ENCODE measurements around the gene AFMID.
A peak's percentile ranks its signal among the peaks of the same experiment; 100 is the strongest.
"Not testable (repeated sequence)": the region's sequence is repeated elsewhere in the genome, so short reads cannot be mapped to it uniquely, and the experiment has no call there.

AFMID gene

GRCh38 chr17:78154903-78155811, 32.0 kb upstream of the AFMID start:
- no peak for DNase-seq (ENCODE audit: low read depth)

GRCh38 chr17:78159575-78160158, 27.5 kb upstream of the AFMID start:
- no peak for DNase-seq (ENCODE audit: low read depth)

DNA sequence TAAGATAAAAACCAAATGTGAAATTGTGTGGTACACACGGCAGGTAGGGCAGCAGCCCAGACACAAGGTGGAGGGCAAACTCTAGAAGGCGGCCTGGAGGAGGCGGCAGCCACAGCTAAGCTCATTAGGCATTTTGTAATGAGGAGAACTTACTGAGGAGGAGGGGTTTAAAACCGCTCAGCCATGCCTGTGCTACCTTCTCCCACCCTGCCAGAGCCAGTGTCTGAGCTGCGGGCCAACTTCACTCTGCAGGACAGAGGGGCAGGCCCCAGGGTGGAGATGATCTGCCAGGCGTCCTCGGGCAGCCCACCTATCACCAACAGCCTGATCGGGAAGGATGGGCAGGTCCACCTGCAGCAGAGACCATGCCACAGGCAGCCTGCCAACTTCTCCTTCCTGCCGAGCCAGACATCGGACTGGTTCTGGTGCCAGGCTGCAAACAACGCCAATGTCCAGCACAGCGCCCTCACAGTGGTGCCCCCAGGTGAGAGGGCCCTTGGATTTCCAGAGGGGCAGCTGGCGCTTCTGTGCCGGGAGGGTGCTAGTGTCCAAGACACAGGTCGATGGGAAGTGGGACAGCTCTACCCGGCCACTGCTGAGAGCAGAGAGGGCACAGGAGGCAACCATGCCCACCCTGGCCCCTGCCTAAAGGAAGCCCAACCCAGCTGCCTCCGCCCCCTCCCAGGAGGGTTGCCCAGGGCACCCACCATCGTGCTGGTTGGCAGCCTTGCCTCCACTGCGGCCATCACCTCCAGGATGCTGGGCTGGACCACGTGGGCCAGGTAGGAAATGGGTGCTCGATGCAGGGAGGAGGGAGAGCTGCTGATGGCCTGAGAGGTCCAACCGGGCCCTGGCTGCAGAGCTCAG, 23.0 kb upstream of the AFMID start:
- no peak for DNase-seq (ENCODE audit: low read depth)

DNA sequence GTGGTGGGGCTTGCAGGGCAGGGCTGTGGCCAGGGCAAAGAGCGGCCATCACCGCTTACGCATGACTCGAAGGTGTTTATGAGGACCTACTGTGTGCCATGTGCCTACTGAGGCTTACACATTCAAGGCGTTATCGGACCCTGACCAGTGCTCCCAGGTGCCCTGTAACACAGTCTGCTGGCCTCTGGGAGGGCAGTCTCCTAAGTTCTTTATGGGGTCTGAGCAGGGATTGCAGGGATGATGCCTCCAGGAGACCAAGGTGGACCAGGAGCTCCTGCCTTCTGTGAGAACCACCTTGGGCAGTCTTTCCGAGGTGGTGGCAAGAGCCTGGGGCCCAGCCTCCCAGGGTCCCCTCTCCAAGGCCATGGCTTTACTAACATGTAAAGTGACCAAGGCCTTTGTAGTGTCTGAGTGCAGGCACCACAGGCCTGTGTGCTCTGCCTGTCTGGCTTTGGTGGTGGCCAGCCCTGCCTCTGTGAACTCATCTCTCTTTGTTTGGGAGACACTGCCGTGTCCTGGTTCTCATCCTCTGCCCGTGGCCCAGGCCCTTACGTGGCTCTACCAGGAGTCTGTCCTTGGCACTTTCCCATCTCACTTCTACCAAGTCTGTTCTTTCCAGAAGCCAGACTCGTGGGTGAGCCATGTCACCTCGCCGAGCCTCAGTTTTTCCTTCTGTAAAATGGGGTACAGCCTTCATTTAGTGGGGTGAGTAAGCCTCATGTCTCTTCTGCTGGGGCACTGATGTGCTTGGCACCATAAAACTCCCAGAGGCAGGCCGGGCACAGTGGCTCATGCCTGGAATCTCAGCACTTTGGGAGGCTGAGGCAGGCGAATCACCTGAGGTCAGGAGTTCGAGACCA, 22.2 kb upstream of the AFMID start:
- no peak for DNase-seq (ENCODE audit: low read depth)

- DNase-seq (ENCODE audit: low read depth): no peak
Observed at GRCh38 chr17:78166416-78166815, 20.7 kb upstream of the AFMID start.

DNA sequence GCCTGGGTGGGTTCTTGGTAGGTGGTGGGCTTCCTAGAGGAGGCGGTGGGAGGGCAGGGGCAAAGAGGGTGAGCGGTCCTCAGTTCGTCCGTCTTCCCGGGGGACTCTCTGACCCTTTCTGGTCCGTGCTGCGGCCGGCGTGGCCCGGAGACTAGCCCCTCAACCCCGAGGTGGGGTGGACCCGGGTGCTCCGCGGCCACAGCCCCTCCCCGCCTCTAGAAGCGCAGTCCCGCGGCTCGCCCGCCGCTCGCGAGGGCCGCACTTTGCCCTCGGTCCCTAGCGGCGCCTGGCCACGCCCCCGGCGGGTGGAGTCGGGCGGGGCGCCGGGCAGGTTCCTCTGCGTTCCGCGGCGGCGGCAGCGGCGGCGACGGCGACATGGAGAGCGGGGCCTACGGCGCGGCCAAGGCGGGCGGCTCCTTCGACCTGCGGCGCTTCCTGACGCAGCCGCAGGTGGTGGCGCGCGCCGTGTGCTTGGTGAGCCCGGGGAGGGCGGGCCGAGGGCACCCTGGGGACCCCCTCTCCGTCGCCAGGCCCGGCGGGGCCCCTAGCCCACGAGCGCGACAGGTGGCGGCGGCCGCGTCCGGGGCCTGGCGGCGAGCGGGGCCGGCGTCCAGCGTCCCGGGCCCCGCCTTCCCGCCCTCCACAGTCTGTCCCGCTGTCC, 18.8 kb upstream of the AFMID start, which contains the start of gene SYNGR2:
Gene SYNGR2, plus strand, starts transcription at position 340 of the 661 bp plus-strand sequence. Its CDS starts 36 bp downstream, at position 376.
- peak; percentile 75 for DNase-seq (ENCODE audit: low read depth)

DNA sequence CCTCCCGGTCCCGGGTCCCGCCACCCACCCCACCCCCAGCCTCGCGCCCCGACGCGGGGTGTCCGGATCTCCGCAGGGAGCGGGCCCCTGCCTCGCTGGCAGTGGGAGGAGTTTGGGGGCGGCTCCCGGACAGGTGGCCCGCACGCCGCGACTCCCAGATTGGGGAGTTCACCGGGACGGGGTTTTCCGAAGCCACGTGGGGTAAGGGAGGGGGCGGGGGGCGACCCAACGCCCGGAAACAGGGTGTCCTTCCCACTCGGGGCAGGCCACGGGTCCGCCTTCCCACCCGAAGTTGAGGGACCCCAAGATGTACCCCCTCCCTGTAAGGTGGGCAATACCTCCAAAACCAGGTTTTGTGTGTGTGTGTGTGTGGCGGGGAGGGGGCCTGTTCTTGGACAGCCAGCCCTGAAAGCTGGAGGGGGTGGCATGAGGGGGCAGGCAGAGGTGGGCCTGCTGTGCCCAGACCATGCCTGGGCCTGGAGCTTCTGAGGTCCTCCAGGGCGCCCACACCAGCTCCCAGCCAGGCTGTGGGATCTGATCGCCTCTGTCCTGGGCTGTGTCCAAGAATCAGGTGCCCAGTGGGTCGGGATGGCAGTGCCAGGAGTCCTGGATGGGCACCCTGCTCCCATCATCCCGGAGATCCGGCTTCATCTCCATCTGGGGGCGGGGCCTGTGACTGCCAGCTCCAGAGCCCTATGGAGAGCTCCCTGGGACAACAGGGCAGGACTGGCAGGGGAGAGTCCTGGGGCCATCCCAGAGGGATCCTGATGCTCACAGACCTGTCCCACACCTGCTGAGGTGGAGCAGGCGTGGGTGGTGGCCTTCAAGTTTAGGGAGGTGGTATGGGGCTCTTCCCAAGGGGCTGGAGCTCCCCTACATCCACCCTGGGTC, 18.0 kb upstream of the AFMID start:
- DNase-seq (ENCODE audit: low read depth): no peak

DNA sequence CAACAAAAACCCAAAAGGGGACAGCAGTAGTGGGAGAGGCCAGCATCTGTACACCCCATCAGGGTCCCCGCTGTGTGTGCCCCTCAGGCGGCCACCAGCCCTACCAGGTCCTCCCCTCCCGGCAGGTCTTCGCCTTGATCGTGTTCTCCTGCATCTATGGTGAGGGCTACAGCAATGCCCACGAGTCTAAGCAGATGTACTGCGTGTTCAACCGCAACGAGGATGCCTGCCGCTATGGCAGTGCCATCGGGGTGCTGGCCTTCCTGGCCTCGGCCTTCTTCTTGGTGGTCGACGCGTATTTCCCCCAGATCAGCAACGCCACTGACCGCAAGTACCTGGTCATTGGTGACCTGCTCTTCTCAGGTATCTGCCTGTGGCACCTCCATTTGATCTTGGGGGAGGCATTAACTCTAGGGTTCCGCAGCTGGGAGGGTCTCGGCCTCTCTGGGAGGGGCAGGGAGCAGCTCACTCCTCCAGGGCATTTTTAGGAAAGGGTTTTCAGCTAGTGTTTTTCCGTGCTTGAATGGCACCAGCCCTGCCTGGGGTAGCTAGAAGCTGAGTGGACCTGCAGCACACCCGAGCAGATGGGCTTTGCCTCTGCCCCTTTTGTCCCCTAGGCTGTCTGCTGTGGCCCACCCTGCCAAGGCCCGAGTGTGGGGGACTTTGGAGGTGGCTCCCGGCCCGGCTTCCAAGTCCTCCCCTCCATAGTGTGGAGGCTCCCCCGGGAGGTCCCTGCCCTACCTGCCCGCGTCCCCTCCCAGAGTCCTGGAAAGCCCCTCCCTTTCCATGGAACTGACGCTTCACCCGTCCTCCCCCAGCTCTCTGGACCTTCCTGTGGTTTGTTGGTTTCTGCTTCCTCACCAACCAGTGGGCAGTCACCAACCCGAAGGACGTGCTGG, 16.2 kb upstream of the AFMID start:
- DNase-seq (ENCODE audit: low read depth): no peak

DNA sequence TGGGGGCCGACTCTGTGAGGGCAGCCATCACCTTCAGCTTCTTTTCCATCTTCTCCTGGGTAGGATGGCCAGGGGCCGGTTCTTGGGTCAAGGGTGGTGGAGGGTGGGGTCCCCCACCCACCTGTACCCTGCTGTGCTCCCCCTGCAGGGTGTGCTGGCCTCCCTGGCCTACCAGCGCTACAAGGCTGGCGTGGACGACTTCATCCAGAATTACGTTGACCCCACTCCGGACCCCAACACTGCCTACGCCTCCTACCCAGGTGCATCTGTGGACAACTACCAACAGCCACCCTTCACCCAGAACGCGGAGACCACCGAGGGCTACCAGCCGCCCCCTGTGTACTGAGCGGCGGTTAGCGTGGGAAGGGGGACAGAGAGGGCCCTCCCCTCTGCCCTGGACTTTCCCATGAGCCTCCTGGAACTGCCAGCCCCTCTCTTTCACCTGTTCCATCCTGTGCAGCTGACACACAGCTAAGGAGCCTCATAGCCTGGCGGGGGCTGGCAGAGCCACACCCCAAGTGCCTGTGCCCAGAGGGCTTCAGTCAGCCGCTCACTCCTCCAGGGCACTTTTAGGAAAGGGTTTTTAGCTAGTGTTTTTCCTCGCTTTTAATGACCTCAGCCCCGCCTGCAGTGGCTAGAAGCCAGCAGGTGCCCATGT, 15.4 kb upstream of the AFMID start:
- not testable (repeated sequence) for DNase-seq (ENCODE audit: low read depth)

GRCh38 chr17:78172249-78173051, 14.7 kb upstream of the AFMID start:
- DNase-seq (ENCODE audit: low read depth): no peak

GRCh38 chr17:78173097-78173715, 14.0 kb upstream of the AFMID start:
- DNase-seq (ENCODE audit: low read depth): no peak

GRCh38 chr17:78174346-78174869, 12.8 kb upstream of the AFMID start:
- DNase-seq (ENCODE audit: low read depth): no peak

DNA sequence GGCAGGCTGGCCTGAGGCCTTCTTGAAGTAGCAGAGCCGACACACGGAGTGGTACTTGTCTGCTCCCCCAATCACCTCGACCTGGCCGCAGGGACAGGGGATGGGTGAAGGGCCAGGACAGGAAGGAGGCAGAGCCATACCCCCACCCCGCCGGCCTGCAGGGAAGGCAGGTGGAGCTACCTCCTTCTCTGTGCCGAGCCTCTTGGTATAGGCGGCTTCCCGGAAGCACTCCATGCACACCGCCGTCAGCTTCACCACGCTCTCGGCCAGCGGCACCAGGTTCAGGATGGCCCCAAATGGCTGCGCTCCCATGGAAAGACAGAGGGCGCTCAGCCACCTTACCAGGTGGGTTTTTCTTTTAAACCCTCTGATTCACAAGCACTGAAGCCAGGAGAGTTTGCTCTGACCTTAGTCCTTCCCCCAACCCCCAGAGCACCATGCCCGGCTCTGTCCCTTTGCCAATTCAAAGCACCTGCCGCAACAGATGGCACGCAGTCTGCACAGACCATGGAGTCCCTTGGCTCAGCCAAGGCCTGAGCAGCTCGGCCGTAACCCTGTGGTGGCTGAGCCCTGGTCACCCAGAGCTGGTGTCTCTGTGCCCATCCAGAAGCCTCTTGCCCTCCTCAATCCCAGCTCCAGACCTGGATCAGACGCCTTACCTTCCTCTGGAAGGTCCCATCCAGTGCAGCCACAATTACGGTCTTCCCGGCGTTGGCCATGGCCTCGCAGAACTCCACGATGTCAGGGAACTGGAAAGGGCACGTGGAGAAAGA, 12.1 kb upstream of the AFMID start:
- no peak for DNase-seq (ENCODE audit: low read depth)

GRCh38 chr17:78175643-78175981, 11.6 kb upstream of the AFMID start:
- no peak for DNase-seq (ENCODE audit: low read depth)

GRCh38 chr17:78176548-78177025, 10.6 kb upstream of the AFMID start:
- DNase-seq (ENCODE audit: low read depth): peak; percentile 53

- DNase-seq (ENCODE audit: low read depth): no peak
Observed at GRCh38 chr17:78179372-78179771, 7.8 kb upstream of the AFMID start.
